HCT116 (cell line): Measurements from ENCODE around the gene EDDM3A. TPM values are rescaled to one million over a fixed set of nuclear protein-coding genes. Genes with fewer than 3 reads are reported as not detected.

ENCODE experiments used
- ATAC-seq: fragments of 200-7000 bp; cut with Tn5 transposase; 2 replicates; pipeline ENCODE4 v1.9.1; 2020; ENCODE audit warnings: mild to moderate bottlenecking, moderate library complexity
- BruUV-seq: library from RNA; stranded (reverse); fragments of 400-500 nt; replicated peaks from 2 replicates; lab custom pipeline; 2021; lab: Mats Ljungman, UMichigan
- CTCF ChIA-PET: fragments of 300-600 bp; sonication (Branson Sonifier 250); formaldehyde crosslinking; loops from one replicate; lab custom pipeline; 2021; ENCODE audit warnings: antibody characterized with exemption; lab: Charles Lee
- POLR2A ChIA-PET: fragments of 300-600, 350-600 bp; sonication (Branson Sonifier 250); formaldehyde crosslinking; loops from one replicate; lab custom pipeline; 2021; ENCODE audit warnings: antibody characterized with exemption; lab: Charles Lee
- RAD21 ChIA-PET, 2 experiments: fragments of 300-600 bp; sonication (Branson Sonifier 250); formaldehyde crosslinking; loops; one replicate each; lab custom pipeline; 2023; ENCODE audit warnings: low total read pairs in 2 of 2; ENCODE audit not compliant: uncharacterized antibody in 2 of 2, unreplicated experiment in 2 of 2, low non-redundant PET in 1 of 2; lab: Charles Lee
- DNase-seq: peaks from one replicate; pipeline ENCODE4 v3.0.0-alpha.2; 2010; ENCODE audit warnings: low read depth, low spot score
- H2AFZ ChIP-seq: fragments of 200-600 bp; shearing (Covaris generic), sonication (generic); 2 replicates; pipeline ENCODE4 v1.6.1; 2017; ENCODE audit warnings: low read depth, mixed run types, mixed read lengths, antibody characterized with exemption, low read length; ENCODE audit not compliant: poor library complexity, severe bottlenecking
- H3K27ac ChIP-seq: 2 replicates; pipeline ENCODE4 v1.5.1; 2012; ENCODE audit warnings: low read depth, low read length
- H3K27me3 ChIP-seq: fragments of 200-600 bp; sonication (generic); 2 replicates; pipeline ENCODE4 v1.6.1; 2016; ENCODE audit warnings: mixed run types, low read length, mixed read lengths; ENCODE audit not compliant: insufficient read depth
- H3K36me3 ChIP-seq, 2 experiments: fragments of 200-500 bp in 1 of 2; fragments of 200-600 bp in 1 of 2; sonication (Bioruptor generic) in 1 of 2; sonication (generic) in 1 of 2; 2 replicates each; pipeline versions ENCODE4 v1.5.1 to v1.6.1; 2014 to 2016; ENCODE audit warnings: low read length in 2 of 2, inconsistent platforms in 1 of 2, mixed read lengths in 1 of 2, mixed run types in 1 of 2; ENCODE audit not compliant: insufficient read depth in 2 of 2, control insufficient read depth in 1 of 2
- H3K4me1 ChIP-seq, 2 experiments: fragments of 200-600 bp in 1 of 2; sonication (generic) in 1 of 2; 2 replicates each; pipeline versions ENCODE4 v1.5.1 to v1.6.1; 2012 to 2017; ENCODE audit warnings: low read length in 2 of 2, inconsistent platforms in 1 of 2, mild to moderate bottlenecking in 1 of 2, mixed read lengths in 1 of 2, mixed run types in 1 of 2, moderate library complexity in 1 of 2; ENCODE audit not compliant: insufficient read depth in 2 of 2, control insufficient read depth in 1 of 2
- H3K4me2 ChIP-seq: fragments of 200-600 bp; sonication (generic); 2 replicates; pipeline ENCODE4 v1.6.1; 2017; ENCODE audit warnings: mixed run types, low read length, mixed read lengths
- H3K4me3 ChIP-seq, 2 experiments: fragments of 200-600 bp in 1 of 2; sonication (generic) in 1 of 2; replicated peaks in 1 of 2; 2 replicates each; pipeline ENCODE4 v1.5.1; 2011 to 2016; ENCODE audit warnings: low read length in 2 of 2, control low read depth in 1 of 2, low read depth in 1 of 2, mild to moderate bottlenecking in 1 of 2, mixed read lengths in 1 of 2, mixed run types in 1 of 2
- H3K79me2 ChIP-seq: fragments of 200-600 bp; sonication (generic); 2 replicates; pipeline ENCODE4 v1.6.1; 2017; ENCODE audit warnings: mild to moderate bottlenecking, mixed run types, low read length, moderate library complexity, mixed read lengths; ENCODE audit not compliant: insufficient read depth
- H3K9ac ChIP-seq: fragments of 200-600 bp; sonication (generic); 2 replicates; pipeline ENCODE4 v1.6.1; 2016; ENCODE audit warnings: low read length, mixed read lengths
- H3K9me2 ChIP-seq: fragments of 200-600 bp; sonication (generic), shearing (Covaris generic); 2 replicates; pipeline ENCODE4 v1.6.1; 2017; ENCODE audit warnings: mixed run types, mild to moderate bottlenecking, moderate library complexity; ENCODE audit not compliant: insufficient read depth
- H3K9me3 ChIP-seq, 2 experiments: fragments of 200-500 bp in 1 of 2; fragments of 200-600 bp in 1 of 2; sonication (Bioruptor generic) in 1 of 2; sonication (generic) in 1 of 2; 2 replicates each; pipeline ENCODE4 v1.6.1; 2014 to 2017; ENCODE audit warnings: low read length in 2 of 2, mixed read lengths in 2 of 2, inconsistent platforms in 1 of 2, low read depth in 1 of 2, mild to moderate bottlenecking in 1 of 2, mixed run types in 1 of 2, moderate library complexity in 1 of 2; ENCODE audit not compliant: control insufficient read depth in 1 of 2, insufficient read depth in 1 of 2
- H4K20me1 ChIP-seq: fragments of 200-600 bp; sonication (generic), shearing (Covaris generic); 2 replicates; pipeline ENCODE4 v1.6.1; 2017; ENCODE audit warnings: mixed run types, mild to moderate bottlenecking, moderate library complexity; ENCODE audit not compliant: insufficient read depth
- ATF3 ChIP-seq: IDR thresholded peaks from 2 replicates; pipeline ENCODE4 v1.6.1; 2012
- CBX3 ChIP-seq: IDR thresholded peaks from 2 replicates; pipeline ENCODE4 v1.6.1; 2012; ENCODE audit warnings: low read depth
- CEBPB ChIP-seq: IDR thresholded peaks from 2 replicates; pipeline ENCODE4 v1.6.1; 2012; ENCODE audit warnings: low read depth
- EGR1 ChIP-seq: IDR thresholded peaks from 2 replicates; pipeline ENCODE4 v1.6.1; 2012; ENCODE audit warnings: low read depth
- ELF1 ChIP-seq: IDR thresholded peaks from 2 replicates; pipeline ENCODE4 v1.6.1; 2012; ENCODE audit warnings: low read depth, borderline replicate concordance
- EZH2 ChIP-seq: fragments of 200-600 bp; sonication (generic); IDR thresholded peaks from 2 replicates; pipeline ENCODE4 v1.6.1; 2017; ENCODE audit warnings: antibody characterized with exemption, mixed run types
- FOSL1 ChIP-seq: IDR thresholded peaks from 2 replicates; pipeline ENCODE4 v1.6.1; 2012; ENCODE audit warnings: low read depth
- JUND ChIP-seq: IDR thresholded peaks from 2 replicates; pipeline ENCODE4 v1.6.1; 2012
- POLR2A ChIP-seq: IDR thresholded peaks from 2 replicates; pipeline ENCODE4 v1.7.0; 2011; ENCODE audit warnings: borderline replicate concordance; ENCODE audit not compliant: insufficient read depth, insufficient read length; ENCODE audit errors: extremely low read depth
- POLR2AphosphoS5 ChIP-seq: IDR thresholded peaks from 2 replicates; pipeline ENCODE4 v1.6.1; 2011; ENCODE audit warnings: mild to moderate bottlenecking, low read depth, low read length, moderate library complexity
- SIN3A ChIP-seq: IDR thresholded peaks from 2 replicates; pipeline ENCODE4 v1.6.1; 2012; ENCODE audit warnings: low read depth
- SRF ChIP-seq: IDR thresholded peaks from 2 replicates; pipeline ENCODE4 v1.6.1; 2012; ENCODE audit warnings: low read depth
- TCF7L2 ChIP-seq: IDR thresholded peaks from 2 replicates; pipeline ENCODE4 v1.7.0; 2011; ENCODE audit warnings: borderline replicate concordance, inconsistent platforms; ENCODE audit not compliant: insufficient read depth, insufficient read length; ENCODE audit errors: extremely low read depth
- YY1 ChIP-seq: IDR thresholded peaks from 2 replicates; pipeline ENCODE4 v1.6.1; 2011; ENCODE audit warnings: low read length, low read depth, moderate library complexity, mild to moderate bottlenecking; ENCODE audit not compliant: insufficient replicate concordance; ENCODE audit errors: extremely low read depth
- ZFX ChIP-seq: fragments of 450-650 bp; IDR thresholded peaks from 2 replicates; pipeline ENCODE4 v1.6.1; 2017
- ZNF274 ChIP-seq: fragments of 200-500 bp; sonication (Bioruptor generic); IDR thresholded peaks from 2 replicates; pipeline ENCODE4 v1.6.1; 2014; ENCODE audit warnings: mild to moderate bottlenecking, low read depth, low read length, inconsistent platforms
- intact Hi-C: fragments of 100-400 bp; cut with micrococcal nuclease; formaldehyde crosslinking; loops from 2 replicates; pipeline ENCODE4 v1.10.0; 2022
- total RNA-seq: library from RNA; stranded (reverse); gene quantifications from one replicate; pipeline ENCODE4 v1.2.1, GENCODE V29; 2021; ENCODE audit not compliant: unreplicated experiment
- TF ChIP-seq, protein P1 (sequence below), 3 experiments: fragments of 200-600 bp in 1 of 3; sonication (generic) in 1 of 3; IDR thresholded peaks in 2 of 3; conservative IDR thresholded peaks in 1 of 3; 2 replicates each; pipeline ENCODE4 v1.5.1; 2012 to 2017; ENCODE audit warnings: low read depth in 2 of 3, low read length in 2 of 3, antibody characterized with exemption in 1 of 3, borderline replicate concordance in 1 of 3, control low read depth in 1 of 3, mild to moderate bottlenecking in 1 of 3, mixed read lengths in 1 of 3, mixed run types in 1 of 3, moderate library complexity in 1 of 3; ENCODE audit not compliant: insufficient read depth in 1 of 3
- TF ChIP-seq, protein P2 (sequence below): IDR thresholded peaks from 2 replicates; pipeline ENCODE4 v1.6.1; 2012
- TF ChIP-seq, protein P3 (sequence below): IDR thresholded peaks from 2 replicates; pipeline ENCODE4 v1.6.1; 2012; ENCODE audit warnings: low read depth
- TF ChIP-seq, protein P4 (sequence below): IDR thresholded peaks from 2 replicates; pipeline ENCODE4 v1.6.1; 2011; ENCODE audit warnings: mild to moderate bottlenecking, low read length, moderate library complexity; ENCODE audit not compliant: insufficient replicate concordance; ENCODE audit errors: extremely low read depth

The EDDM3A gene
- total RNA-seq, 1 experiment from 2014 or later = not detected

DNA sequence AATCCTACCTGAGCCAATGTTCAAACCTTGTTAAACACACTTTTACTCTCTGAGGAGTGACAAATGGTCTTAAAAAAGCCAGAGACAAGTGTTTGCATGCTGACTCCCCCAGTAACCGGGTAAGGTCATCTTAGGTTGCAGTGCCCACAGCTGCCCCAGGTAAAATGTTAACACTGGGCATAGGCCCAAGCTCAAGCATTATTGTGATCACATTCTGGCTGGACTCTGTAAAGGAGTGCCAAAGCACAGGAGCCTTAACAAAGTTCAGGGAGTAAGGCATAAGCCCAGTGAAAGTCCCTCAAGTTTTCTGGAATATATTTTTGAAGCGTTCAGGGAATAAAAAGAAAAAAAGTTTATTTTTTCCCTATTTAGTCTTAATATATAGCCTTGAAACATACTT lies 8.6 kb downstream of the EDDM3A start:
- ChIA-PET POLR2A (no interaction called here), RAD21 (no interaction called here), CTCF (no interaction called here)
- peaks cover 13 to 17% of the 10 kb centered on the region in 2 experiments; a peak in 3 of 4 replicates for H3K9me3 ChIP-seq
- no peaks in the 10 kb centered on the region for H4K20me1 ChIP-seq
- no TSS peak for BruUV-seq
- no peak overlapping the region for H3K4me3 ChIP-seq
- no peak for DNase-seq
- H3K36me3 ChIP-seq = no peaks in the 10 kb centered on the region
- H3K79me2 ChIP-seq = no peaks in the 10 kb centered on the region
- H3K4me1 ChIP-seq = no peaks in the 10 kb centered on the region
- intact Hi-C loops = no loop called here
- no peak for ATAC-seq
- TF ChIP-seq, protein P1, sequence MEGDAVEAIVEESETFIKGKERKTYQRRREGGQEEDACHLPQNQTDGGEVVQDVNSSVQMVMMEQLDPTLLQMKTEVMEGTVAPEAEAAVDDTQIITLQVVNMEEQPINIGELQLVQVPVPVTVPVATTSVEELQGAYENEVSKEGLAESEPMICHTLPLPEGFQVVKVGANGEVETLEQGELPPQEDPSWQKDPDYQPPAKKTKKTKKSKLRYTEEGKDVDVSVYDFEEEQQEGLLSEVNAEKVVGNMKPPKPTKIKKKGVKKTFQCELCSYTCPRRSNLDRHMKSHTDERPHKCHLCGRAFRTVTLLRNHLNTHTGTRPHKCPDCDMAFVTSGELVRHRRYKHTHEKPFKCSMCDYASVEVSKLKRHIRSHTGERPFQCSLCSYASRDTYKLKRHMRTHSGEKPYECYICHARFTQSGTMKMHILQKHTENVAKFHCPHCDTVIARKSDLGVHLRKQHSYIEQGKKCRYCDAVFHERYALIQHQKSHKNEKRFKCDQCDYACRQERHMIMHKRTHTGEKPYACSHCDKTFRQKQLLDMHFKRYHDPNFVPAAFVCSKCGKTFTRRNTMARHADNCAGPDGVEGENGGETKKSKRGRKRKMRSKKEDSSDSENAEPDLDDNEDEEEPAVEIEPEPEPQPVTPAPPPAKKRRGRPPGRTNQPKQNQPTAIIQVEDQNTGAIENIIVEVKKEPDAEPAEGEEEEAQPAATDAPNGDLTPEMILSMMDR (IDR thresholded peaks at IDR 0.05 in 2 of 3, conservative IDR thresholded peaks at IDR 0.05 in 1 of 3; ENCODE audit: borderline replicate concordance in 1 of 3, insufficient read depth in 1 of 3, low read depth in 2 of 3, low read length in 2 of 3) = no peak
- TF ChIP-seq ATF3 = no peak
- TF ChIP-seq FOSL1 = no peak
- no peak for TF ChIP-seq POLR2AphosphoS5
- TF ChIP-seq, protein P2, sequence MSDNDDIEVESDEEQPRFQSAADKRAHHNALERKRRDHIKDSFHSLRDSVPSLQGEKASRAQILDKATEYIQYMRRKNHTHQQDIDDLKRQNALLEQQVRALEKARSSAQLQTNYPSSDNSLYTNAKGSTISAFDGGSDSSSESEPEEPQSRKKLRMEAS = no peak
- no peak for TF ChIP-seq EGR1
- TF ChIP-seq TCF7L2 = no peak
- TF ChIP-seq CBX3 = no peak
- TF ChIP-seq ZFX = no peak
- no peak for TF ChIP-seq ELF1
- TF ChIP-seq POLR2A = no peak
- TF ChIP-seq EZH2 = no peak
- TF ChIP-seq, protein P3, sequence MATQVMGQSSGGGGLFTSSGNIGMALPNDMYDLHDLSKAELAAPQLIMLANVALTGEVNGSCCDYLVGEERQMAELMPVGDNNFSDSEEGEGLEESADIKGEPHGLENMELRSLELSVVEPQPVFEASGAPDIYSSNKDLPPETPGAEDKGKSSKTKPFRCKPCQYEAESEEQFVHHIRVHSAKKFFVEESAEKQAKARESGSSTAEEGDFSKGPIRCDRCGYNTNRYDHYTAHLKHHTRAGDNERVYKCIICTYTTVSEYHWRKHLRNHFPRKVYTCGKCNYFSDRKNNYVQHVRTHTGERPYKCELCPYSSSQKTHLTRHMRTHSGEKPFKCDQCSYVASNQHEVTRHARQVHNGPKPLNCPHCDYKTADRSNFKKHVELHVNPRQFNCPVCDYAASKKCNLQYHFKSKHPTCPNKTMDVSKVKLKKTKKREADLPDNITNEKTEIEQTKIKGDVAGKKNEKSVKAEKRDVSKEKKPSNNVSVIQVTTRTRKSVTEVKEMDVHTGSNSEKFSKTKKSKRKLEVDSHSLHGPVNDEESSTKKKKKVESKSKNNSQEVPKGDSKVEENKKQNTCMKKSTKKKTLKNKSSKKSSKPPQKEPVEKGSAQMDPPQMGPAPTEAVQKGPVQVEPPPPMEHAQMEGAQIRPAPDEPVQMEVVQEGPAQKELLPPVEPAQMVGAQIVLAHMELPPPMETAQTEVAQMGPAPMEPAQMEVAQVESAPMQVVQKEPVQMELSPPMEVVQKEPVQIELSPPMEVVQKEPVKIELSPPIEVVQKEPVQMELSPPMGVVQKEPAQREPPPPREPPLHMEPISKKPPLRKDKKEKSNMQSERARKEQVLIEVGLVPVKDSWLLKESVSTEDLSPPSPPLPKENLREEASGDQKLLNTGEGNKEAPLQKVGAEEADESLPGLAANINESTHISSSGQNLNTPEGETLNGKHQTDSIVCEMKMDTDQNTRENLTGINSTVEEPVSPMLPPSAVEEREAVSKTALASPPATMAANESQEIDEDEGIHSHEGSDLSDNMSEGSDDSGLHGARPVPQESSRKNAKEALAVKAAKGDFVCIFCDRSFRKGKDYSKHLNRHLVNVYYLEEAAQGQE = no peak
- TF ChIP-seq SRF = no peak
- no peak for TF ChIP-seq SIN3A
- no peak for TF ChIP-seq JUND
- no peak for TF ChIP-seq YY1
- TF ChIP-seq CEBPB = no peak
- no peak for TF ChIP-seq ZNF274
- TF ChIP-seq, protein P4, sequence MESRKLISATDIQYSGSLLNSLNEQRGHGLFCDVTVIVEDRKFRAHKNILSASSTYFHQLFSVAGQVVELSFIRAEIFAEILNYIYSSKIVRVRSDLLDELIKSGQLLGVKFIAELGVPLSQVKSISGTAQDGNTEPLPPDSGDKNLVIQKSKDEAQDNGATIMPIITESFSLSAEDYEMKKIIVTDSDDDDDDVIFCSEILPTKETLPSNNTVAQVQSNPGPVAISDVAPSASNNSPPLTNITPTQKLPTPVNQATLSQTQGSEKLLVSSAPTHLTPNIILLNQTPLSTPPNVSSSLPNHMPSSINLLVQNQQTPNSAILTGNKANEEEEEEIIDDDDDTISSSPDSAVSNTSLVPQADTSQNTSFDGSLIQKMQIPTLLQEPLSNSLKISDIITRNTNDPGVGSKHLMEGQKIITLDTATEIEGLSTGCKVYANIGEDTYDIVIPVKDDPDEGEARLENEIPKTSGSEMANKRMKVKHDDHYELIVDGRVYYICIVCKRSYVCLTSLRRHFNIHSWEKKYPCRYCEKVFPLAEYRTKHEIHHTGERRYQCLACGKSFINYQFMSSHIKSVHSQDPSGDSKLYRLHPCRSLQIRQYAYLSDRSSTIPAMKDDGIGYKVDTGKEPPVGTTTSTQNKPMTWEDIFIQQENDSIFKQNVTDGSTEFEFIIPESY = no peak
- H3K9me2 ChIP-seq = no peaks in the 10 kb centered on the region
- H3K27ac ChIP-seq = no peak overlapping the region
- no peak overlapping the region for H3K9ac ChIP-seq
- no peak overlapping the region for H3K4me2 ChIP-seq
- H3K27me3 ChIP-seq = no peaks in the 10 kb centered on the region
- H2AFZ ChIP-seq = no peak overlapping the region
